GM23338 (cell line): ENCODE measurements around the gene SLC7A6. TPM values are rescaled to one million over a fixed set of nuclear protein-coding genes. Genes with fewer than 3 reads are reported as not detected.

Experiments used
- ATAC-seq: fragments of 200-7000 bp; cut with Tn5 transposase; 3 replicates; pipeline ENCODE4 v1.9.1; 2020
- DNase-seq: peaks from one replicate; pipeline ENCODE4 v3.0.0-alpha.2; 2015; ENCODE audit warnings: low spot score
- H2AFZ ChIP-seq: fragments of 200-600 bp; sonication (generic); 2 replicates; pipeline ENCODE4 v1.8.0; 2016; ENCODE audit warnings: antibody characterized with exemption, mild to moderate bottlenecking, moderate library complexity
- H3F3A ChIP-seq: fragments of 200-600 bp; sonication (generic); replicated peaks from 2 replicates; pipeline ENCODE4 v1.8.0; 2017; ENCODE audit warnings: antibody characterized with exemption, mixed run types, low read depth
- H3K27ac ChIP-seq: fragments of 200-600 bp; sonication (generic); 2 replicates; pipeline ENCODE4 v1.6.1; 2016; ENCODE audit warnings: low read depth
- H3K27me3 ChIP-seq: fragments of 200-600 bp; sonication (generic); 2 replicates; pipeline ENCODE4 v1.8.0; 2016; ENCODE audit warnings: mild to moderate bottlenecking, mixed run types, moderate library complexity; ENCODE audit not compliant: insufficient read depth
- H3K36me3 ChIP-seq: fragments of 200-600 bp; sonication (generic); 2 replicates; pipeline ENCODE4 v1.8.0; 2016; ENCODE audit warnings: mild to moderate bottlenecking; ENCODE audit not compliant: insufficient read depth
- H3K4me1 ChIP-seq: fragments of 200-600 bp; sonication (generic); 2 replicates; pipeline ENCODE4 v1.8.0; 2016; ENCODE audit warnings: mild to moderate bottlenecking, moderate library complexity; ENCODE audit not compliant: insufficient read depth
- H3K4me2 ChIP-seq: fragments of 200-600 bp; sonication (generic); 2 replicates; pipeline ENCODE4 v1.7.1; 2017; ENCODE audit warnings: mixed run types
- H3K4me3 ChIP-seq: fragments of 200-600 bp; sonication (generic); 2 replicates; pipeline ENCODE4 v1.6.1; 2016; ENCODE audit warnings: mixed run types
- H3K79me2 ChIP-seq: fragments of 200-600 bp; sonication (generic); replicated peaks from 2 replicates; pipeline ENCODE4 v1.8.0; 2017; ENCODE audit warnings: mild to moderate bottlenecking; ENCODE audit not compliant: insufficient read depth
- H3K9me2 ChIP-seq: fragments of 200-600 bp; sonication (generic); 2 replicates; pipeline ENCODE4 v1.8.0; 2017; ENCODE audit not compliant: insufficient read depth
- H4K20me1 ChIP-seq: fragments of 200-600 bp; sonication (generic); replicated peaks from 2 replicates; pipeline ENCODE4 v1.8.0; 2017; ENCODE audit warnings: mild to moderate bottlenecking; ENCODE audit not compliant: insufficient read depth
- H3K27ac Mint-ChIP-seq: 2 replicates; pipeline ENCODE4 v1.8.0; 2020; ENCODE audit warnings: inconsistent platforms, mild to moderate bottlenecking, moderate library complexity, mixed read lengths
- H3K27me3 Mint-ChIP-seq: 3 replicates; pipeline ENCODE4 v1.8.0; 2022; ENCODE audit warnings: low read depth, mild to moderate bottlenecking, moderate library complexity, mixed read lengths, inconsistent platforms; ENCODE audit not compliant: insufficient read depth, poor library complexity
- H3K36me3 Mint-ChIP-seq: 3 replicates; pipeline ENCODE4 v1.8.0; 2021; ENCODE audit warnings: low read depth, mild to moderate bottlenecking, inconsistent platforms, moderate library complexity, mixed read lengths
- H3K4me1 Mint-ChIP-seq: 3 replicates; pipeline ENCODE4 v1.8.0; 2020; ENCODE audit warnings: mild to moderate bottlenecking, inconsistent platforms, mixed read lengths
- H3K4me3 Mint-ChIP-seq: 3 replicates; pipeline ENCODE4 v1.8.0; 2021; ENCODE audit warnings: moderate library complexity, mild to moderate bottlenecking, inconsistent platforms, mixed read lengths
- H3K9me3 Mint-ChIP-seq: 3 replicates; pipeline ENCODE4 v1.8.0; 2020; ENCODE audit warnings: moderate library complexity, mild to moderate bottlenecking, inconsistent platforms, mixed read lengths
- CREB1 ChIP-seq: fragments of 250-450 bp; sonication (Bioruptor Pico); IDR thresholded peaks from 2 replicates; pipeline ENCODE4 v1.5.0; 2020; ENCODE audit warnings: low read depth, mild to moderate bottlenecking, moderate library complexity
- ETS1 ChIP-seq: IDR thresholded peaks from 2 replicates; pipeline ENCODE4 v1.6.1; 2016; ENCODE audit warnings: antibody characterized with exemption
- EZH2 ChIP-seq: fragments of 200-600 bp; sonication (generic); IDR thresholded peaks from one replicate; pipeline ENCODE4 v1.8.0; 2017; ENCODE audit warnings: antibody characterized with exemption, mild to moderate bottlenecking, low read depth; ENCODE audit not compliant: unreplicated experiment
- JUNB ChIP-seq: IDR thresholded peaks from one replicate; pipeline ENCODE4 v1.6.1; 2016; ENCODE audit warnings: antibody characterized with exemption; ENCODE audit not compliant: unreplicated experiment
- POLR2AphosphoS5 ChIP-seq: IDR thresholded peaks from 2 replicates; pipeline ENCODE4 v1.6.1; 2016; ENCODE audit warnings: antibody characterized with exemption, low read depth
- STAT1 ChIP-seq: IDR thresholded peaks from one replicate; pipeline ENCODE4 v1.6.1; 2016; ENCODE audit warnings: antibody characterized with exemption; ENCODE audit not compliant: unreplicated experiment
- ZNF331 ChIP-seq: fragments of 250-450 bp; sonication (Bioruptor Pico); IDR thresholded peaks from 2 replicates; pipeline ENCODE4 v1.5.0; 2020; ENCODE audit warnings: low read depth, mild to moderate bottlenecking, moderate library complexity
- ZNF462 ChIP-seq: fragments of 250-450 bp; sonication (Bioruptor Pico); IDR thresholded peaks from 2 replicates; pipeline ENCODE4 v1.5.0; 2020; ENCODE audit warnings: mild to moderate bottlenecking, moderate library complexity
- polyA plus RNA-seq: library from polyadenylated mRNA; unstranded; fragments of >200 nt; fragmentation: Nextera tagmentation; extraction: Ambion mirVana; gene quantifications from 2 replicates; pipeline ENCODE4 v1.2.1, GENCODE V29; 2016
- total RNA-seq: library from RNA; depleted of rRNA; stranded (reverse); fragments of >200 nt; shearing (Covaris generic); gene quantifications from 2 replicates; pipeline ENCODE4 v1.2.3, GENCODE V29; 2014

SLC7A6 gene
- total and polyA plus RNA-seq, 2 experiments from 2014 or later: 16.6 to 30.9 TPM

- TF ChIP-seq ZNF462 (CRISPR knock-in tag) (no peak), CREB1 (CRISPR knock-in tag) (no peak), ETS1 (no peak), POLR2AphosphoS5 (no peak)
Observed at GRCh38 chr16:68269793-68270192, 5.5 kb downstream of the SLC7A6 start (continued).

GRCh38 chr16:68270353-68270752 is 6.0 kb downstream of the SLC7A6 start:
- no peak overlapping the region for H3K27ac ChIP-seq
- Mint-ChIP-seq H3K27me3 (peaks cover 7% of the 10 kb centered on the region), H3K4me3 (no peak overlapping the region), H3K4me1 (peaks cover 26% of the 10 kb centered on the region), H3K9me3 (no peaks in the 10 kb centered on the region), H3K36me3 (peaks cover 22% of the 10 kb centered on the region; the same call in 2 of the 3 replicates), H3K27ac (no peak overlapping the region)
- peaks cover 13% of the 10 kb centered on the region for H4K20me1 ChIP-seq
- H3K9me2 ChIP-seq: no peaks in the 10 kb centered on the region
- DNase-seq: no peak
- H3K27me3 ChIP-seq: peaks cover 5% of the 10 kb centered on the region; the same call in 1 of the 2 replicates
- H3K36me3 ChIP-seq: no peaks in the 10 kb centered on the region
- H2AFZ ChIP-seq: no peak overlapping the region
- H3K4me3 ChIP-seq: no peak overlapping the region
- H3K4me1 ChIP-seq: peaks cover 20% of the 10 kb centered on the region
- H3K79me2 ChIP-seq: peaks cover 74% of the 10 kb centered on the region
- peaks cover 5% of the 10 kb centered on the region for H3F3A ChIP-seq
- no peak for ATAC-seq
- no peak overlapping the region for H3K4me2 ChIP-seq
- TF ChIP-seq JUNB: no peak
- TF ChIP-seq ZNF331 (CRISPR knock-in tag): no peak
- TF ChIP-seq STAT1: no peak
- no peak for TF ChIP-seq EZH2
- no peak for TF ChIP-seq ZNF462 (CRISPR knock-in tag)
